Endodermal cell (in vitro differentiated cells): ENCODE results near the gene CD320. TPM values are rescaled to one million over a fixed set of nuclear protein-coding genes. Genes with fewer than 3 reads are reported as not detected.
"Not testable (repeated sequence)": the region's sequence is repeated elsewhere in the genome, so short reads cannot be mapped to it uniquely, and the experiment has no call there.

Source experiments
- DNase-seq: peaks from one replicate; pipeline ENCODE4 v3.0.0-alpha.2; 2017
- H3K27ac ChIP-seq: 2 replicates; pipeline ENCODE4 v1.5.1; 2013; ENCODE audit warnings: mild to moderate bottlenecking, low read depth, low read length, moderate library complexity
- H3K27me3 ChIP-seq: 2 replicates; pipeline ENCODE4 v1.6.1; 2013; ENCODE audit warnings: mild to moderate bottlenecking, low read length, moderate library complexity; ENCODE audit not compliant: insufficient read depth, control insufficient read depth, poor library complexity, severe bottlenecking
- H3K36me3 ChIP-seq: 2 replicates; pipeline ENCODE4 v1.7.0; 2013; ENCODE audit warnings: mild to moderate bottlenecking, low read length, moderate library complexity; ENCODE audit not compliant: control insufficient read depth, insufficient read depth
- H3K4me1 ChIP-seq: one replicate; pipeline ENCODE4 v1.7.0; 2013; ENCODE audit warnings: low read length; ENCODE audit not compliant: control insufficient read depth, insufficient read depth
- H3K4me3 ChIP-seq: 2 replicates; pipeline ENCODE4 v1.5.1; 2013; ENCODE audit warnings: mild to moderate bottlenecking, low read length, moderate library complexity
- H3K9ac ChIP-seq: 2 replicates; pipeline ENCODE4 v1.6.1; 2013; ENCODE audit warnings: mild to moderate bottlenecking, low read length, moderate library complexity; ENCODE audit not compliant: poor library complexity, severe bottlenecking; ENCODE audit errors: extremely low read depth
- H3K9me3 ChIP-seq: 2 replicates; pipeline ENCODE4 v1.6.1; 2013; ENCODE audit warnings: mild to moderate bottlenecking, low read length, moderate library complexity; ENCODE audit not compliant: control insufficient read depth
- H3K27ac Mint-ChIP-seq: 2 replicates; pipeline ENCODE4 v1.8.0; 2020; ENCODE audit warnings: mixed read lengths
- H3K27me3 Mint-ChIP-seq: 2 replicates; pipeline ENCODE4 v1.8.0; 2021; ENCODE audit warnings: mild to moderate bottlenecking, mixed read lengths; ENCODE audit not compliant: insufficient read depth
- H3K36me3 Mint-ChIP-seq: 2 replicates; pipeline ENCODE4 v1.8.0; 2020; ENCODE audit warnings: low read depth, mixed read lengths
- H3K4me1 Mint-ChIP-seq: 2 replicates; pipeline ENCODE4 v1.8.0; 2020; ENCODE audit warnings: mixed read lengths
- H3K4me3 Mint-ChIP-seq: 2 replicates; pipeline ENCODE4 v1.8.0; 2020; ENCODE audit warnings: mild to moderate bottlenecking, moderate library complexity, mixed read lengths
- H3K9me3 Mint-ChIP-seq: 2 replicates; pipeline ENCODE4 v1.8.0; 2020; ENCODE audit warnings: mild to moderate bottlenecking, mixed read lengths
- WGBS, 2 experiments: methylation state at CpG; one replicate each; pipeline versions ENCODE4 v1.1.5 to v1.1.7; 2013; ENCODE audit warnings: missing lambda C conversion rate in 2 of 2, mixed read lengths in 1 of 2; ENCODE audit not compliant: insufficient coverage in 1 of 2, insufficient read length in 1 of 2; 5-methylcytosine and 5-hydroxymethylcytosine counted together
- total RNA-seq, 2 donors: library from RNA; stranded (reverse); fragmentation: NEBNext Ultra II Directional in 1 of 2; extraction: Animal tissue kit (Norgen Biotek cat#: 25700) in 1 of 2; gene quantifications; 2 replicates in 1 of 2; 3 replicates in 1 of 2; pipeline ENCODE4 v1.2.1, GENCODE V29; 2021
- TF ChIP-seq, protein P1 (sequence below): fragments of 200-600 bp; sonication (generic); conservative IDR thresholded peaks from 2 replicates; pipeline ENCODE4 v1.5.0; 2021; ENCODE audit warnings: antibody characterized with exemption, mild to moderate bottlenecking

The CD320 gene
- total RNA-seq, 2 donors from 2014 or later, result 63.4 to 72.7 TPM

DNA sequence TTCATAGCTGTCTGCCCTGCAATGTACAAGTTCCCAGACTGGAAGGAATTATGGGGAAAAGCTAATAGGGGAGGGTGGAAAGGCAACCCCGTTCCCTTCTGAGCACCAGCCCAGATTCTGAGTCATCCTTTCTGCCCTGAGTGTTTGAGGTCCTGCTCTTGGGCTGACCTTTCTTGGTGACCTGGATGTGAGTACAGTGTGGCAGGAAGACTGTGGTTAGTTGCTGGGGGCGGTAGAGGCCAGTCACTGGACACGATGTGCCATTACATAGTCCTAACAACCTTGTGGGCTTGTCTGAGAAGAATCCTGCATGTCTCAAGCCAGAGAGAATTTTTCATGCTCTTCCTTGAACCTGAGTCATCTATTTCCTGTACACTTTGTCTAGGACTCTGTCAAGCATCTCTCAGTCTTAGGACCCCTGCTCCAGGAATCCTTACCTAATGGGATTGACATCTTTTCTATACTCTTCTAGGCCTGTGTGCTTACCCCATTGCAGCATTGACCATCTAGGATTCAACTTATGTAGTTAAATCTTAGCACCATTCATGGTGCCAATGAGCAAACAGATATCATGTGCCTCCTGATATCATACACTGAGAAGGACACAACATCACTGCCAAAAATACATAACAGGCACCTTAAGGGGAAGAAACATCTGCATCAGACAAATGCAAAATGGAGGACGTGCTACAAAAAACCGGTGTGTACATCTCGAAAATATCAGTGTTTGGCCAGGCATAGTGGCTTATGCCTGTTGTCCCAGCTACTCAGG lies 47.7 kb upstream of the CD320 start:
- no peak for DNase-seq
- peaks cover 5% of the 10 kb centered on the region for H3K9me3 Mint-ChIP-seq
- 88 to 91% methylated on average over 5 to 6 of the region's 6 CpGs for WGBS, 2 experiments
- no peak overlapping the region for H3K27ac ChIP-seq
- no peak overlapping the region for H3K9ac ChIP-seq
- H3K27ac Mint-ChIP-seq, result no peak overlapping the region
- no peak overlapping the region for H3K4me3 ChIP-seq
- TF ChIP-seq, protein P1, sequence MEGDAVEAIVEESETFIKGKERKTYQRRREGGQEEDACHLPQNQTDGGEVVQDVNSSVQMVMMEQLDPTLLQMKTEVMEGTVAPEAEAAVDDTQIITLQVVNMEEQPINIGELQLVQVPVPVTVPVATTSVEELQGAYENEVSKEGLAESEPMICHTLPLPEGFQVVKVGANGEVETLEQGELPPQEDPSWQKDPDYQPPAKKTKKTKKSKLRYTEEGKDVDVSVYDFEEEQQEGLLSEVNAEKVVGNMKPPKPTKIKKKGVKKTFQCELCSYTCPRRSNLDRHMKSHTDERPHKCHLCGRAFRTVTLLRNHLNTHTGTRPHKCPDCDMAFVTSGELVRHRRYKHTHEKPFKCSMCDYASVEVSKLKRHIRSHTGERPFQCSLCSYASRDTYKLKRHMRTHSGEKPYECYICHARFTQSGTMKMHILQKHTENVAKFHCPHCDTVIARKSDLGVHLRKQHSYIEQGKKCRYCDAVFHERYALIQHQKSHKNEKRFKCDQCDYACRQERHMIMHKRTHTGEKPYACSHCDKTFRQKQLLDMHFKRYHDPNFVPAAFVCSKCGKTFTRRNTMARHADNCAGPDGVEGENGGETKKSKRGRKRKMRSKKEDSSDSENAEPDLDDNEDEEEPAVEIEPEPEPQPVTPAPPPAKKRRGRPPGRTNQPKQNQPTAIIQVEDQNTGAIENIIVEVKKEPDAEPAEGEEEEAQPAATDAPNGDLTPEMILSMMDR, result no peak
- no peaks in the 10 kb centered on the region for H3K4me1 ChIP-seq
- no peaks in the 10 kb centered on the region for H3K4me1 Mint-ChIP-seq
- no peaks in the 10 kb centered on the region for H3K36me3 ChIP-seq
- H3K4me3 Mint-ChIP-seq, result no peak overlapping the region
- no peaks in the 10 kb centered on the region for H3K36me3 Mint-ChIP-seq
- H3K9me3 ChIP-seq, result no peaks in the 10 kb centered on the region
- peaks cover 16% of the 10 kb centered on the region for H3K27me3 Mint-ChIP-seq
- no peaks in the 10 kb centered on the region for H3K27me3 ChIP-seq

DNA sequence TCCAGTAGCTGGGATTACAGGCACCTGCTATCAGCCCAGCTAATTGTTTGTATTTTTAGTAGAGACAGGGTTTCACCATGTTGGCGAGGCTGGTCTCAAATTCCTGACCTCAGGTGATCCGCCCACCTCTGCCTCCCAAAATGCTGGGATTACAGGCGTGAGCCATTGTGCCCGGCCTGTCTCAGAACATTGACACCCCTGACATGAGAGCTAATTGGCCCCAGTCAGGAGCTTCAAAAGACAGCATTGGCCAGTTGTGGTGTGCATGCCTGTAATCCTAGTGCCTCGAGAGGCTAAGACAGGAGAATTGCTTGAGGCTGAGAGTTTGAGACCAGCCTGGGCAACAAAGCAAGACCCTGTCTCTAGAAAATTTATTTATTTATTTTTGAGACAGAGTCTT lies 44.7 kb upstream of the CD320 start:
- not testable (repeated sequence) for H3K9me3 Mint-ChIP-seq, H3K4me1 ChIP-seq, H3K4me3 Mint-ChIP-seq, H3K36me3 Mint-ChIP-seq, H3K27ac ChIP-seq, H3K27ac Mint-ChIP-seq, H3K4me3 ChIP-seq, H3K27me3 ChIP-seq, H3K9ac ChIP-seq, H3K9me3 ChIP-seq, H3K36me3 ChIP-seq, H3K4me1 Mint-ChIP-seq
- 68% methylated on average over 4 to 5 of the region's 5 CpGs for WGBS, 2 experiments
- peaks cover 24% of the 10 kb centered on the region for H3K27me3 Mint-ChIP-seq
- DNase-seq, result peak; percentile 79

DNA sequence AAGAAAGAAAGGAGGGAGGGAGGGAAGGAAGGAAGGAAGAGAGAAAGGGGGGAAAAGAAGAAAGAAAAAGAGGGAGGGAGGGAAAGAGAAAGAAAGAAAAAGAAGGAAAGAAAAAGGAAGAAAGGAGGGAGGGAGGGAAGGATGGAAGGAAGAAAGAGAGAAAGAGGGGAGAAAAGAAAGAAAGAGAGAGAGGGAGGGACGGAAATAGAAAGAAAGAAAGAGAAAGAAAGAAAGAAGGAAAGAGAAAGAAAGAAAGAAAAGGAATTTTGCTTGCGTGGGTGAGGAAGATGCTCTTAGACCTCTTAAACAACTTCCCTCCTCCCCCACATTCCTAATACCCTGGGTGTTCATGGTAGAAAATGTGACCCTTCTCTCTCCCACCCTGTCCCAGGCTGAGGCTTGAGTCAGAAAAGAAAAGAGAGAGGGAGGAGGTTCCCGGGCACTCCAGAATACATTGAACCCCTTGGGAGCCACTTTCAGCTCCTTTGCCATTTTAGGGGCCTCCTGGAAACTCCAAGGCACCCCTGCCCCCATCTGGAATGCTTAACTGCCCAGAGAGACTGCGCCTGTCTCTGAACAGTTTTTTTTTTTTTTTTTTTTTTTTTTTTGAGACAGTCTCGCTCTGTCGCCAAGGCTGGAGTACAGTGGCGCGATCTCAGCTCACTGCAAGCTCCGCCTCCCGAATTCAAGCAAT lies 44.1 kb upstream of the CD320 start:
- Mint-ChIP-seq H3K36me3 (no peaks in the 10 kb centered on the region), H3K4me1 (no peaks in the 10 kb centered on the region), H3K27ac (no peak overlapping the region), H3K4me3 (no peak overlapping the region), H3K27me3 (peaks cover 24% of the 10 kb centered on the region), H3K9me3 (peaks cover 5% of the 10 kb centered on the region)
- Histone ChIP-seq H3K9ac (no peak overlapping the region), H3K36me3 (no peaks in the 10 kb centered on the region), H3K4me1 (no peaks in the 10 kb centered on the region), H3K9me3 (no peaks in the 10 kb centered on the region), H3K27ac (peak overlapping the region; percentile 53), H3K4me3 (no peak overlapping the region), H3K27me3 (no peaks in the 10 kb centered on the region)
- no peak for DNase-seq
- 43% methylated on average over 8 to 9 of the region's 10 CpGs for WGBS, 2 experiments
- TF ChIP-seq, protein P1, result no peak

DNA sequence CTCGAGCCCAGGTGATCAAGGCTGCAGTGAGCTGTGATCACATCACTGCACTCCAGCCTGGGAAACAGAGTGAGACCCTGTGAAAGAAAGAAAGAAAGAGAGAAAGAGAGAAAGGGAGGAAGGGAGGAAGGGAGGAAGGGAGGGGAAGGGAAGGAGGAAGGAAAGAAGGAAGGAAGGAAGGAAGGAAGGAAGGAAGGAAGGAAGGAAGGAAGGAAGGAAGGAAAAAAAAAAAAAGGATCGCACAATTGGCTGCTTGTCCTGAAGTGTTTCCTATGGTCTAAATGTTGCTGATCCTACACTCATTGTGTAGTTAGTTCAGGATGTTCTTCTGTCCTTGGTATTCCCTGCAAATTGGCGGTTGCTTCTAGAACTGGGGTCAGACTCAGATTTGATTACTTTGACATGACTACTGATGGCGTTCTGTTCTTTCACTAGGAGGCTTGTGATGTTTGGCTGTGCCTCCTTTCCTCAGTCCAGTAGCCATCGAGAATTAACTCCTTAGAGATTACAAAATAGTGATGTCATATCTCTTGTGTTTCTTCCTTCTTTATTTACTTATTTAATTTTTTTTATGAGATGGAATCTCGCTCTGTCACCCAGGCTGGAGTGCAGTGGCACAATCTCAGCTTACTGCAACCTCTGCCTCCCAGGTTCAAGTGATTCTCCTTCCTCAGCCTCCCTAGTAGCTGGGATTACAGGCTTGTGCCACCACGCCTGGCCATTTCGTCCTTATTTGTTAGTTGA lies 41.6 kb upstream of the CD320 start:
- not testable (repeated sequence) for H3K4me1 ChIP-seq, H3K36me3 Mint-ChIP-seq, H3K9me3 Mint-ChIP-seq, H3K9me3 ChIP-seq, H3K9ac ChIP-seq, H3K4me1 Mint-ChIP-seq, H3K36me3 ChIP-seq, H3K4me3 ChIP-seq, H3K27ac ChIP-seq, DNase-seq, H3K27me3 ChIP-seq, H3K4me3 Mint-ChIP-seq, H3K27ac Mint-ChIP-seq
- peaks cover 28% of the 10 kb centered on the region for H3K27me3 Mint-ChIP-seq
- 88 to 94% methylated on average over 5 of the region's 8 CpGs for WGBS, 2 experiments
